HEK293T (cell line): ENCODE measurements around the gene LTBR.

Experiments
- L3MBTL2 ChIP-seq: fragments of 450-650 bp; conservative IDR thresholded peaks from 2 replicates; pipeline ENCODE4 v1.6.1; 2016; ENCODE audit warnings: mild to moderate bottlenecking
- TARDBP ChIP-seq: fragments of 450-650 bp; IDR thresholded peaks from 2 replicates; pipeline ENCODE4 v1.6.1; 2016

DNA sequence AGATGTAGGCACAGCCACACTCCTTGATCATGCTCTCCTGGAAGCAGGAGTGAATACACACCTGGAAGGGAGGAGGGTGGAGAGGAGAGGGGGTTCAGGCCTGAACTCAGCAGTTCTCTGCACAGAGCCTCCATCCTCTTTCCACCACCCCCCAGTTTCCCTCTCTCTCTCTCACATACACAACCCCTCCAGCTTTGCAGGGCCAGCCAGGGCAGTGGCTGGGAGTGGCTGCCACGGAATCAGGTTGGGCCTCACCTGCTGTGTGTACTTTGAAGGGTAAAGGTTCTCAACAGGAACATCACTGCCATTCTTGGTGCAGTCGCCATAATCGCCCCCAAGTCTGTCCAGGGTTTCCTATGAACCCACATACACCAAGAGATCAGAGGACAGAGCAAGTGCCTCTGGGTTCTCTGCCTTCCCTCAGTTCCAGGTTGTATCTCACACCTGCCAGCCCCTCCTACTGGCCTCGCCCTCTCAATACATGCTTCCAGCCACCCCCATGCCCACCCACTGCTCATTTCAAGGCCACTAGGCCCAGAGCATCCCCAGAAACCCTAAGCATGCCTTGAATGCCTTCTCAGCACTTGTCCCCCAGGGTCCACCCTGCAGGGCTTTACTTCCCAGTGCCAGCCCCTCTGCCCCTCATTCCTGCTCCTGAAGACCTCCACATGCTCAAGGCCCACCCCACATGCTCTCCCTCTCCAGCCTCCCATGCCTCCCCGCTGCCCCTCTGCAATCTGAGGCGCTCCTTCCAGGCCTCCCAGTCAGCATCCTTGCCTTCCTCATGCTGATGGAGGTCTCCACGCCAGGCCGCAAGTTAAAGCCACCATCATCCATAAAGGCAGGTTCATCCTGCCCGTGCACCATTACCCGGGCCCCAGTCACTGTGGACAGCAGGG is 29.2 kb upstream of the LTBR start:
- TF ChIP-seq L3MBTL2 (no peak), TARDBP (no peak)
